Measurements from ENCODE around the gene PTPRM. TPM values are rescaled to one million over a fixed set of nuclear protein-coding genes. Genes with fewer than 3 reads are reported as not detected.

The PTPRM gene
- total and polyA plus RNA-seq, 4 donors, result 61.1 to 146 (median 87.5) TPM

GRCh38 chr18:8326763-8327394 is 759.8 kb downstream of the PTPRM start:
- no peak for TF ChIP-seq CTCF (IDR thresholded peaks at IDR 0.05; ENCODE audit: control extremely low read depth, extremely low read depth)
- H3K27me3 ChIP-seq (ENCODE audit: control insufficient read depth in 3 of 3, insufficient read depth in 3 of 3, low read length in 2 of 3), result no peaks in the 10 kb centered on the region
- ATAC-seq (ENCODE audit: insufficient read depth, low FRiP score) (no peak), DNase-seq (no peak)
- 89 to 92% methylated on average over 1 of the region's 1 CpG for WGBS, 2 donors
- H3K4me3 ChIP-seq, result no peak overlapping the region
- peaks cover 0 to 4% (median 1%) of the 10 kb centered on the region in 4 donors for H3K36me3 ChIP-seq (ENCODE audit: control insufficient read depth in 4 of 4, insufficient read depth in 4 of 4, low read length in 4 of 4)
- peaks cover 2 to 20% (median 3%) of the 10 kb centered on the region in 5 donors for H3K4me1 ChIP-seq (ENCODE audit: control insufficient read depth in 5 of 5, insufficient read depth in 5 of 5, low read length in 5 of 5)
- no peak overlapping the region for H3K9ac ChIP-seq (ENCODE audit: insufficient read depth in 1 of 2, low read length in 2 of 2)
- H3K9me3 ChIP-seq (ENCODE audit: control insufficient read depth in 4 of 4, insufficient read depth in 3 of 4, low read length in 3 of 4), result no peaks in the 10 kb centered on the region
- no peak overlapping the region for H3K27ac ChIP-seq (ENCODE audit: low read depth in 1 of 2, low read length in 1 of 2)

GRCh38 chr18:8328126-8328525 is 761.0 kb downstream of the PTPRM start:
- peaks cover 2 to 20% (median 3%) of the 10 kb centered on the region in 5 donors for H3K4me1 ChIP-seq (ENCODE audit: control insufficient read depth in 5 of 5, insufficient read depth in 5 of 5, low read length in 5 of 5)
- H3K9ac ChIP-seq (ENCODE audit: insufficient read depth in 1 of 2, low read length in 2 of 2), result no peak overlapping the region
- H3K27ac ChIP-seq (ENCODE audit: low read depth in 1 of 2, low read length in 1 of 2), result no peak overlapping the region
- 26 to 29% methylated on average over 2 of the region's 2 CpGs for WGBS, 2 donors
- no peaks in the 10 kb centered on the region for H3K27me3 ChIP-seq (ENCODE audit: control insufficient read depth in 3 of 3, insufficient read depth in 3 of 3, low read length in 2 of 3)
- H3K4me3 ChIP-seq, result no peak overlapping the region
- no peak for ATAC-seq (ENCODE audit: insufficient read depth, low FRiP score)
- peak in 2 of 3 donors; percentile 44 to 56 for DNase-seq
- H3K36me3 ChIP-seq (ENCODE audit: control insufficient read depth in 4 of 4, insufficient read depth in 4 of 4, low read length in 4 of 4), result peaks cover 0 to 3% (median 1%) of the 10 kb centered on the region in 4 donors
- no peak for TF ChIP-seq CTCF (IDR thresholded peaks at IDR 0.05; ENCODE audit: control extremely low read depth, extremely low read depth)
- H3K9me3 ChIP-seq (ENCODE audit: control insufficient read depth in 4 of 4, insufficient read depth in 3 of 4, low read length in 3 of 4), result no peaks in the 10 kb centered on the region

- DNase-seq (peak in 1 of 3 donors; percentile 39), ATAC-seq (ENCODE audit: insufficient read depth, low FRiP score) (no peak)
- Histone ChIP-seq H3K27ac (ENCODE audit: low read depth in 1 of 2, low read length in 1 of 2) (no peak overlapping the region), H3K4me1 (ENCODE audit: control insufficient read depth in 5 of 5, insufficient read depth in 5 of 5, low read length in 5 of 5) (peaks cover 2 to 20% (median 3%) of the 10 kb centered on the region in 5 donors), H3K27me3 (ENCODE audit: control insufficient read depth in 3 of 3, insufficient read depth in 3 of 3, low read length in 2 of 3) (no peaks in the 10 kb centered on the region), H3K36me3 (ENCODE audit: control insufficient read depth in 4 of 4, insufficient read depth in 4 of 4, low read length in 4 of 4) (peaks cover 0 to 2% (median under 1%) of the 10 kb centered on the region in 4 donors), H3K9me3 (ENCODE audit: control insufficient read depth in 4 of 4, insufficient read depth in 3 of 4, low read length in 3 of 4) (no peaks in the 10 kb centered on the region), H3K9ac (ENCODE audit: insufficient read depth in 1 of 2, low read length in 2 of 2) (no peak overlapping the region), H3K4me3 (no peak overlapping the region)
- no peak for TF ChIP-seq CTCF (IDR thresholded peaks at IDR 0.05; ENCODE audit: control extremely low read depth, extremely low read depth)
- WGBS, 2 donors, result 71 to 81% methylated on average over 5 of the region's 5 CpGs
These were observed 762.2 kb downstream of the PTPRM start for GRCh38 chr18:8329186-8329771.

Measured in lung (tissue), 12 donors.